ENCODE data around the gene HOXA5. TPM values are rescaled to one million over a fixed set of nuclear protein-coding genes. Genes with fewer than 3 reads are reported as not detected.

The HOXA5 gene
- total and polyA plus RNA-seq, 2 of the 8 experiments (the other 6 are each of a cell fraction or from before 2014, with no cell fraction given), result not detected

DNA sequence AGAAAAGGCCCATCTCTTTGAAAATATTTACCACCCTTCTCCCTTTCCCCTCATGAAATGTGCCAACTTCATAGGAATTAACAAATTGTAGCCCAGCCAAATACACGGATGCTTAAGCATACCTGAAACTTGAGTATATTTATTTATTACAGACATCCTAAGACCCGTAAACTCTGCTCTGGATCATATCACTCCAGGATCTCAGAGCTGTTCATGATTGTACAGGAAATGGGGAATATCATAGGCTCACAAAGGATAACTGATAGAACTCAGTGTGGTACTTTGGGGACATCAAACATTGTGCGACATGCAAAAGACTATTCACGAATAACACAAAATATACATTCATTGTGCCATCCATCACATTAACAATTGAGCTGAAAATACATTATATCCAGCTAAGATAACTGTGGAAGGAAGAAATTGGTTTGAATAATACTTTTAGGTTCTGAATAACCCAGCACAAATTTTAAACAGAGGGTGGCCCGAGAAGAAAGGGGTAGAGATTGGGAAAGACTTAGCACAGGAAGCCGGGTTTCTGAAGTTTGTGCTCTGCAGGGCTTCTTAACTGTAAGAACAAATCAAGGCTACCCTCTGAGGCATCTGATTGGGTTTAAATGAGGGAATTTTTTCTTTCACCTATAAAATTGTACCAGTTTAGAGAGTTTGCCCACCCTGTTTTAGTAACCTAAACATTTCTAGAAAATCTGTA, 50.1 kb downstream of the HOXA5 start (continued):
- TF ChIP-seq CEBPB (IDR thresholded peaks at IDR 0.05; ENCODE audit: low read depth, low read length) (no peak), RAD21 (IDR thresholded peaks at IDR 0.05 in 1 of 2, conservative IDR thresholded peaks at IDR 0.05 in 1 of 2; ENCODE audit: low read depth in 2 of 2, low read length in 2 of 2) (no peak), POU5F1 (IDR thresholded peaks at IDR 0.05; ENCODE audit: low read depth, low read length) (no peak), JUN (IDR thresholded peaks at IDR 0.05; ENCODE audit: low read depth, low read length) (no peak), TEAD4 (IDR thresholded peaks at IDR 0.05; ENCODE audit: low read depth, low read length) (no peak), HDAC6 (IDR thresholded peaks at IDR 0.05; ENCODE audit: low read depth, low read length) (no peak)
